WTC11 (cell line): Measurements from ENCODE around the gene LRRC8C. TPM values are rescaled to one million over a fixed set of nuclear protein-coding genes. Genes with fewer than 3 reads are reported as not detected.
A peak's percentile ranks its signal among the peaks of the same experiment; 100 is the strongest.

Experiments used
- ATAC-seq: fragments of 200-7000 bp; cut with Tn5 transposase; 2 replicates; pipeline ENCODE4 v1.10.0; 2021; ENCODE audit warnings: mild to moderate bottlenecking, moderate library complexity
- Bru-seq: library from RNA; stranded (reverse); fragments of 400-500 nt; gene quantifications from one replicate; lab custom pipeline; 2021; lab: Mats Ljungman, UMichigan
- CTCF ChIA-PET: fragments of 300-600 bp; sonication (Branson Sonifier 250); formaldehyde crosslinking; loops from one replicate; lab custom pipeline; 2021; ENCODE audit warnings: antibody characterized with exemption; lab: Charles Lee
- POLR2A ChIA-PET: fragments of 350-600 bp; sonication (Branson Sonifier 250); formaldehyde crosslinking; loops from one replicate; lab custom pipeline; 2021; ENCODE audit warnings: antibody characterized with exemption; lab: Charles Lee
- DNase-seq: peaks from one replicate; pipeline ENCODE4 v3.0.0; 2021; ENCODE audit warnings: low spot score
- H3K27ac Mint-ChIP-seq: 2 replicates; pipeline ENCODE4 v1.8.0; 2021; ENCODE audit warnings: mixed read lengths
- H3K27me3 Mint-ChIP-seq: 2 replicates; pipeline ENCODE4 v1.8.0; 2021; ENCODE audit warnings: low read depth, mild to moderate bottlenecking, moderate library complexity, mixed read lengths
- H3K36me3 Mint-ChIP-seq: 2 replicates; pipeline ENCODE4 v1.8.0; 2021; ENCODE audit warnings: mixed read lengths
- H3K4me1 Mint-ChIP-seq: 2 replicates; pipeline ENCODE4 v1.8.0; 2022; ENCODE audit warnings: mixed read lengths
- H3K4me3 Mint-ChIP-seq: 2 replicates; pipeline ENCODE4 v1.8.0; 2021; ENCODE audit warnings: mild to moderate bottlenecking, moderate library complexity, mixed read lengths
- H3K9me3 Mint-ChIP-seq: 2 replicates; pipeline ENCODE4 v1.8.0; 2021; ENCODE audit warnings: mixed read lengths
- ATF3 ChIP-seq: sonication (generic); formaldehyde crosslinking; conservative IDR thresholded peaks from 2 replicates; pipeline ENCODE4 v1.8.1; 2022; ENCODE audit warnings: mild to moderate bottlenecking, missing genetic modification reagents
- CDX4 ChIP-seq: fragments of 250-450 bp; sonication (Bioruptor Pico); IDR thresholded peaks from 2 replicates; pipeline ENCODE4 v1.9.0; 2021; ENCODE audit warnings: moderate library complexity, mild to moderate bottlenecking, inconsistent platforms, borderline replicate concordance
- CREM ChIP-seq: sonication (generic); formaldehyde crosslinking; IDR thresholded peaks from 2 replicates; pipeline ENCODE4 v1.8.1; 2022; ENCODE audit warnings: mild to moderate bottlenecking, missing genetic modification reagents, moderate library complexity
- FOXK1 ChIP-seq: sonication (generic); formaldehyde crosslinking; IDR thresholded peaks from 2 replicates; pipeline ENCODE4 v1.8.0; 2022; ENCODE audit warnings: mild to moderate bottlenecking, moderate library complexity, missing genetic modification reagents
- FOXP1 ChIP-seq: sonication (generic); formaldehyde crosslinking; IDR thresholded peaks from 2 replicates; pipeline ENCODE4 v1.8.0; 2022; ENCODE audit warnings: missing genetic modification reagents, mild to moderate bottlenecking, moderate library complexity, borderline replicate concordance
- GABPB1 ChIP-seq: sonication (generic); formaldehyde crosslinking; IDR thresholded peaks from 2 replicates; pipeline ENCODE4 v1.8.1; 2023; ENCODE audit warnings: mild to moderate bottlenecking, missing genetic modification reagents
- GTF2I ChIP-seq: fragments of 250-450 bp; sonication (Bioruptor Pico); conservative IDR thresholded peaks from 2 replicates; pipeline ENCODE4 v1.4.0; 2021; ENCODE audit warnings: mild to moderate bottlenecking
- JAZF1 ChIP-seq: fragments of 250-450 bp; sonication (Bioruptor Pico); IDR thresholded peaks from 2 replicates; pipeline ENCODE4 v1.9.0; 2021; ENCODE audit warnings: moderate library complexity, mild to moderate bottlenecking, inconsistent platforms
- MLX ChIP-seq: sonication (generic); formaldehyde crosslinking; IDR thresholded peaks from 2 replicates; pipeline ENCODE4 v1.8.1; 2023; ENCODE audit warnings: mild to moderate bottlenecking, missing genetic modification reagents, moderate library complexity
- MYBL2 ChIP-seq: sonication (generic); formaldehyde crosslinking; IDR thresholded peaks from 2 replicates; pipeline ENCODE4 v1.8.1; 2023; ENCODE audit warnings: mild to moderate bottlenecking, moderate library complexity, missing genetic modification reagents
- NFE2L1 ChIP-seq: sonication (generic); formaldehyde crosslinking; IDR thresholded peaks from 2 replicates; pipeline ENCODE4 v1.8.1; 2023; ENCODE audit warnings: missing genetic modification reagents
- RELA ChIP-seq: sonication (generic); formaldehyde crosslinking; IDR thresholded peaks from 2 replicates; pipeline ENCODE4 v1.8.1; 2022; ENCODE audit warnings: missing genetic modification reagents, mild to moderate bottlenecking, borderline replicate concordance
- SP1 ChIP-seq: sonication (generic); formaldehyde crosslinking; conservative IDR thresholded peaks from 2 replicates; pipeline ENCODE4 v1.8.1; 2022; ENCODE audit warnings: missing genetic modification reagents
- TCF7 ChIP-seq: sonication (generic); formaldehyde crosslinking; IDR thresholded peaks from 2 replicates; pipeline ENCODE4 v1.8.0; 2022; ENCODE audit warnings: mild to moderate bottlenecking, low read depth, missing genetic modification reagents, moderate library complexity
- TP53 ChIP-seq: sonication (generic); formaldehyde crosslinking; IDR thresholded peaks from 2 replicates; pipeline ENCODE4 v1.8.1; 2023; ENCODE audit warnings: mild to moderate bottlenecking, missing genetic modification reagents
- ZNF317 ChIP-seq: sonication (generic); formaldehyde crosslinking; IDR thresholded peaks from 2 replicates; pipeline ENCODE4 v1.8.1; 2023; ENCODE audit warnings: low read depth, mild to moderate bottlenecking, moderate library complexity, missing genetic modification reagents, borderline replicate concordance
- ZNF423 ChIP-seq: fragments of 250-450 bp; sonication (Bioruptor Pico); IDR thresholded peaks from 2 replicates; pipeline ENCODE4 v2.1.2; 2022; ENCODE audit warnings: mild to moderate bottlenecking, moderate library complexity
- ZSCAN18 ChIP-seq: fragments of 250-450 bp; sonication (Bioruptor Pico); IDR thresholded peaks from 2 replicates; pipeline ENCODE4 v2.1.2; 2022; ENCODE audit warnings: mild to moderate bottlenecking, moderate library complexity
- long read RNA-seq, 3 experiments: library from RNA in 1 of 3; library from capped mRNA in 1 of 3; library from polyadenylated mRNA in 1 of 3; unstranded in 2 of 3; stranded (forward) in 1 of 3; transcript quantifications; one replicate each; pipeline ENCODE4 v2.0.0, GENCODE V29; 2021
- total RNA-seq: library from RNA; stranded (reverse); gene quantifications from 3 replicates; pipeline ENCODE4 v1.2.3, GENCODE V29; 2021
- TF ChIP-seq, protein P1 (sequence below): fragments of 250-450 bp; sonication (Bioruptor Pico); IDR thresholded peaks from 2 replicates; pipeline ENCODE4 v1.8.0; 2021; ENCODE audit warnings: mild to moderate bottlenecking
- TF ChIP-seq, protein P2 (sequence below): sonication (generic); formaldehyde crosslinking; IDR thresholded peaks from 2 replicates; pipeline ENCODE4 v1.8.0; 2022; ENCODE audit warnings: mild to moderate bottlenecking, missing genetic modification reagents
- TF ChIP-seq, protein P3 (sequence below): fragments of 200-600 bp; IDR thresholded peaks from 2 replicates; pipeline ENCODE4 v1.8.0; 2022; ENCODE audit warnings: antibody characterized with exemption
- TF ChIP-seq, protein P4 (sequence below): fragments of 250-450 bp; sonication (Bioruptor Pico); IDR thresholded peaks from 2 replicates; pipeline ENCODE4 v1.9.0; 2021; ENCODE audit warnings: mild to moderate bottlenecking

The LRRC8C gene
- total RNA-seq (1.8 to 2.2 TPM (median 2.1 TPM) in 3 replicates), Bru-seq, nascent RNA (percentile 67 among the genes with signal in this experiment)
- long read RNA-seq, experiment 1, full-length matches to known transcripts = 10 of 11 reads
- long read RNA-seq, experiment 1, partial matches to known transcripts = 0 of 11 reads
- long read RNA-seq, experiment 1, other reads (novel, unspliced or antisense) = 1 of 11 reads
- long read RNA-seq, experiment 2 = 0 reads
- long read RNA-seq, experiment 3 = 0 reads

DNA sequence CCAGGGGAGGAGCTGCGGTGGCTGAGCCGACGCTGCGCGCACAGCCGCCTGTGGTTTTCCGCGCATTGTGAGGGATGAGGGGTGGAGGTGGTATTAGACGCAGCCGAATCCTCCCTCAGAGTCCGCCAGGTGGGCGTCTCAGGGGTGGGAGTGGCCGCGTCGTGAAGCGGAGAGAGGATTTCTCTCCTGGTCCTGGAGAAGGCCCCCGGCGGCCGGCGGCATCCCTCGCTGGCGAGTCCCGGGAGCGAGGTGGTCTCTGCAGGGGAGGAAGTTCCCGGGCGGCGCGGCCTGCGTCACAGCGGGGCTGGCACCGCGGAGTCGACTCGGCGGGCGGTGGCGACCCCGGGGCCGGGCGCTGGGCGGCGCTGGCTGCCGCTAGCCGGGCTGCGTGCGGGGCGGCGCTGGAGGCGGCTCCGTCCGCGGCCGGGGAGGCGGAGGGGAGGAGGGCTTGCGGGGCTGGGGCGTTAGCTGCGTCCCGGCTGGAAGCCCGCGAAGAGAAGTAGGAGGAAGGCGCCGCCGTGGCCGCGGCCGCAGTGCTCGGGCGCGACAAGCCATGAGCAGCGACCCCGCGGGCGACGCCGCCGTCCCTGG is at the start of gene LRRC8C:
Gene LRRC8C, plus strand, starts transcription at position 464 of the 591 bp plus-strand sequence. CDS start 53,354 bp downstream, outside the sequence.
- H3K27me3 Mint-ChIP-seq = peaks cover 49% of the 10 kb centered on the region
- ATAC-seq (peak; percentile 75), DNase-seq (peak; percentile 78)
- CTCF ChIA-PET = interaction anchor here (0.6 to 2.9 kb wide), 7 partner anchors 10 to 1480 kb away, joined by 3 to 45 read pairs (median 4); no protein-coding TSS in a partner anchor
- H3K9me3 Mint-ChIP-seq = no peaks in the 10 kb centered on the region
- H3K36me3 Mint-ChIP-seq = no peaks in the 10 kb centered on the region
- H3K4me3 Mint-ChIP-seq = peak within 1 kb of the TSS; percentile 93
- H3K4me1 Mint-ChIP-seq = peaks cover 18% of the 10 kb centered on the region
- TF ChIP-seq CDX4 (no peak), ZSCAN18 (CRISPR knock-in tag) (no peak), MLX (CRISPR knock-in tag) (no peak), GABPB1 (CRISPR knock-in tag) (no peak), FOXP1 (CRISPR knock-in tag) (no peak), FOXK1 (CRISPR knock-in tag) (peak; percentile 17; the same call in 1 of the 2 replicates), CREM (CRISPR knock-in tag) (peak; percentile 61; the same call in 1 of the 2 replicates), ATF3 (CRISPR knock-in tag) (no peak), ZNF317 (no peak), TP53 (no peak), JAZF1 (CRISPR knock-in tag) (no peak), GTF2I (CRISPR knock-in tag) (no peak), TCF7 (CRISPR knock-in tag) (no peak), NFE2L1 (CRISPR knock-in tag) (no peak), RELA (no peak), MYBL2 (CRISPR knock-in tag) (no peak), SP1 (CRISPR knock-in tag) (peak; percentile 57), ZNF423 (CRISPR knock-in tag) (peak; percentile 98)
- TF ChIP-seq, protein P1, sequence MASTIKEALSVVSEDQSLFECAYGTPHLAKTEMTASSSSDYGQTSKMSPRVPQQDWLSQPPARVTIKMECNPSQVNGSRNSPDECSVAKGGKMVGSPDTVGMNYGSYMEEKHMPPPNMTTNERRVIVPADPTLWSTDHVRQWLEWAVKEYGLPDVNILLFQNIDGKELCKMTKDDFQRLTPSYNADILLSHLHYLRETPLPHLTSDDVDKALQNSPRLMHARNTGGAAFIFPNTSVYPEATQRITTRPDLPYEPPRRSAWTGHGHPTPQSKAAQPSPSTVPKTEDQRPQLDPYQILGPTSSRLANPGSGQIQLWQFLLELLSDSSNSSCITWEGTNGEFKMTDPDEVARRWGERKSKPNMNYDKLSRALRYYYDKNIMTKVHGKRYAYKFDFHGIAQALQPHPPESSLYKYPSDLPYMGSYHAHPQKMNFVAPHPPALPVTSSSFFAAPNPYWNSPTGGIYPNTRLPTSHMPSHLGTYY = no peak
- TF ChIP-seq, protein P2, sequence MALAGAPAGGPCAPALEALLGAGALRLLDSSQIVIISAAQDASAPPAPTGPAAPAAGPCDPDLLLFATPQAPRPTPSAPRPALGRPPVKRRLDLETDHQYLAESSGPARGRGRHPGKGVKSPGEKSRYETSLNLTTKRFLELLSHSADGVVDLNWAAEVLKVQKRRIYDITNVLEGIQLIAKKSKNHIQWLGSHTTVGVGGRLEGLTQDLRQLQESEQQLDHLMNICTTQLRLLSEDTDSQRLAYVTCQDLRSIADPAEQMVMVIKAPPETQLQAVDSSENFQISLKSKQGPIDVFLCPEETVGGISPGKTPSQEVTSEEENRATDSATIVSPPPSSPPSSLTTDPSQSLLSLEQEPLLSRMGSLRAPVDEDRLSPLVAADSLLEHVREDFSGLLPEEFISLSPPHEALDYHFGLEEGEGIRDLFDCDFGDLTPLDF (CRISPR knock-in tag) = no peak
- TF ChIP-seq, protein P3, sequence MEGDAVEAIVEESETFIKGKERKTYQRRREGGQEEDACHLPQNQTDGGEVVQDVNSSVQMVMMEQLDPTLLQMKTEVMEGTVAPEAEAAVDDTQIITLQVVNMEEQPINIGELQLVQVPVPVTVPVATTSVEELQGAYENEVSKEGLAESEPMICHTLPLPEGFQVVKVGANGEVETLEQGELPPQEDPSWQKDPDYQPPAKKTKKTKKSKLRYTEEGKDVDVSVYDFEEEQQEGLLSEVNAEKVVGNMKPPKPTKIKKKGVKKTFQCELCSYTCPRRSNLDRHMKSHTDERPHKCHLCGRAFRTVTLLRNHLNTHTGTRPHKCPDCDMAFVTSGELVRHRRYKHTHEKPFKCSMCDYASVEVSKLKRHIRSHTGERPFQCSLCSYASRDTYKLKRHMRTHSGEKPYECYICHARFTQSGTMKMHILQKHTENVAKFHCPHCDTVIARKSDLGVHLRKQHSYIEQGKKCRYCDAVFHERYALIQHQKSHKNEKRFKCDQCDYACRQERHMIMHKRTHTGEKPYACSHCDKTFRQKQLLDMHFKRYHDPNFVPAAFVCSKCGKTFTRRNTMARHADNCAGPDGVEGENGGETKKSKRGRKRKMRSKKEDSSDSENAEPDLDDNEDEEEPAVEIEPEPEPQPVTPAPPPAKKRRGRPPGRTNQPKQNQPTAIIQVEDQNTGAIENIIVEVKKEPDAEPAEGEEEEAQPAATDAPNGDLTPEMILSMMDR = 0 out of 2 replicates have a peak, but pooled peaks have one; percentile 15
- TF ChIP-seq, protein P4, sequence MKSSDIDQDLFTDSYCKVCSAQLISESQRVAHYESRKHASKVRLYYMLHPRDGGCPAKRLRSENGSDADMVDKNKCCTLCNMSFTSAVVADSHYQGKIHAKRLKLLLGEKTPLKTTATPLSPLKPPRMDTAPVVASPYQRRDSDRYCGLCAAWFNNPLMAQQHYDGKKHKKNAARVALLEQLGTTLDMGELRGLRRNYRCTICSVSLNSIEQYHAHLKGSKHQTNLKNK (CRISPR knock-in tag) = no peak
- POLR2A ChIA-PET = no interaction called here
- H3K27ac Mint-ChIP-seq = no peak within 1 kb of the TSS
